NCI-H1092 (cell line): Measurements from ENCODE around the gene NAB1.
A peak's percentile ranks its signal among the peaks of the same experiment; 100 is the strongest.

Source experiments
- DNase-seq: peaks from one replicate; lab custom pipeline; 2025; lab: John Stamatoyannopoulos, UW

NAB1 gene

GRCh38 chr2:190713471-190713870 is 64.6 kb downstream of the NAB1 start:
- no peak for DNase-seq

GRCh38 chr2:190714958-190715357 is 66.1 kb downstream of the NAB1 start:
- no peak for DNase-seq

GRCh38 chr2:190716176-190716807 is 67.4 kb downstream of the NAB1 start:
- no peak for DNase-seq

DNA sequence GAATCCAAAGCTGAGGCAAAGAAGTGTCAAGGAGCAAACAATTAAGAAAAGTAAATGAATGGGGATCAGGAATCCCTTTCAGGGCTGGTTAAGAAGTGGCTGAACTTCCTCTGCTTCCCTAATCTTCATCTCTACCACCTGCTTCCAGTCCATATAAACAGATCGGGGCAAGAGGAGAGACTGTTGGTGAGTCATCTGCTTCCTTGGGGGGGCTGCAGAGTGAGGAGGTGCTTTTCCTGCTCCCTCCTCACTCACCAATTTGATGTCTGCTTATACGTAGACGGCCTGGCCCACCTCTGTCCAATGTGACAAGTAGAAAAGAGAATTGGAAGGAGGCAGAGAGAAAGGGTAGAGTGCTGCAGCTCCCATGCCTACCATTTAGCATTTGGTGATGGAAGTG is 68.4 kb downstream of the NAB1 start:
- DNase-seq, result no peak

DNA sequence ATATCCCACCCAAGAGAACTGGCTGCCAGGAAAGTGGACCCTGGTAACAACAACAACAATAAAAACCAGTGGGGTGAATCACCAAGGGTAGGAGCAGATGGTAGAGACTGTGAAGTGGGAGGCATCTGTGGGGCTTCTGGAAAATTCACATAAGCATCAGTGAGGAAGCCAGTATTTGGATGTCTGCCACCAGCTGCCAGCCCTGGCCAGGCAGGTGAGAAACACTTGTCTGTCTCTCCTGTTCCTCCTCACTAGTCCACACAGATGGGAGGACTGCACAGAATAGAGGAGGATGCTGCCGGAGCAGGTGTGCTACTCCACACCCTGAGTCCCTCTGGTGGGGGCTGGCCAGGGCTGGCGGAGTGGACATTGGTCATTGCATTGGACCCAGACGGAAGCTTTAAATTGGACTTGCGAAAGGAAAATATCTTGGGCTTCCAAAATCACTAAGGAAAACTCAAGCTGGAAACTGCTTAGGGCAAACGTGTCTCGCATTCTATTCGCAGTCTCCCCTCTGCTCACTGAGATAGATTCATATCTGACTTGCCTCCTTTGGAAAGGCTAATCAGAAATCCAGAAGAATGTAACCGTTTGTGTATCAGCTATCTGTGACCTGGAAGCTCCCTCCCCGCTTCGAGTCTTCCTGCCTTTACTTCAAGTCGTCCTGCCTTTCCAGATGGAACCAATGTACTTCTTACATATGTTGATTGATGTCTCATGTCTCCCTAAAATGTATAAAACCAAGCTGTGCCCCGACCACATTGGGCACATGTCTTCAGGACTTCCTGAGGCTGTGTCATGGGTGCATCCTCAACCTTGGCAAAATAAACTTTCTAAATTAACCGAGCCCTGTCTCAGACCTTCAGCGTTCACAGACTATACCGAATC is 69.1 kb downstream of the NAB1 start:
- peak; percentile 74 for DNase-seq

GRCh38 chr2:190718652-190719526 is 70.0 kb downstream of the NAB1 start:
- DNase-seq, result no peak

- no peak for DNase-seq
These were observed 71.4 kb downstream of the NAB1 start for GRCh38 chr2:190720276-190720675.

DNA sequence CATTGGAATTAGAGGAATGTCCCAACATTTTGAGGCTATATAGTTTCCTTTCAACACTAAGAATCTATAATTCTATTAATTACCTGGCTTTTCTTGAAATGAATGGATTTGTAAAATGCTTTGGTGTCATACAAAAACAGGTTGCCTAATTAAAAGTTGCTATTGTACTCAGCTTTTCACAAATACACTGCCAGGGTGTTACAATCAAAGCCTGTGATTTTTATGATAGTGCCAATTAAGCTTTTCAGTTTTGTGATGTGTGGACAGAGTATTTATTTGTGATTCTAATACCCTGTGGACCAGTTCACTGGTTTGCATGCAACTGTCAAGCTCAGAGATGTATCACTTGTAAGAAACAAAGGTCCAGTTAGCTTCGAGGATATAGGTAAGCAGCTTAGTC is 71.8 kb downstream of the NAB1 start:
- no peak for DNase-seq

DNA sequence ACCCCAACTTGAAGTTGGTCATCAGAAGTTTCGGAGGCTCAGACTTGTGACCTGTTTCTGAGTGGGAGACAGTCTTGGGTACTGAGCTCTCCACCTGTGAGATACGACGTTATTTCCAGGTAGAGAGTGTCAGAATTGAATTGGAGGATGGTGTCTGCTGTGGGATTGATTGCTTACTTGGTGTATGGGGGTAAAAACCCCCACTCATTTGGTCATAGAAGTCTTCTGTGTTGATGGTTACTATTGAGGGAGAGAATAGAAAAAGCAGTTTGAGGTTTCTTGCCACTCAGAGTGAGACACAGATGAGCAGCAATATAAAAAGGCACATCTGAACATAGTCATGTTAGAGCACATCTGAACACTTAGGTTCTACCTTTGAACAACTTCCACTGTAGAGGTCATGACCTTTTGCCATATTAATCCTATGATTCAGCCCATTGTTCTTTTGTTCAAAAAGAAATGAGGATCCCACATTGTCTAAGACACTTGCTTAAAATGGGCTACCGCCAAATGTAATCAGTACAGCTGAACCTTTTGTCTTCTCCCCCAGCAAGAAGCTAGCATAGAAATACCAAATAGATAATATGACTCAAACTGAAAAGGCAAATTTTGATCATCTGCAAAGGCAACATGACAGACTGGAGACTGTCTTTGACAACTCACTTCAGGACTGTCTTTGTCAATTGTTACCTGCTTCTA is 73.3 kb downstream of the NAB1 start:
- DNase-seq, result no peak

DNA sequence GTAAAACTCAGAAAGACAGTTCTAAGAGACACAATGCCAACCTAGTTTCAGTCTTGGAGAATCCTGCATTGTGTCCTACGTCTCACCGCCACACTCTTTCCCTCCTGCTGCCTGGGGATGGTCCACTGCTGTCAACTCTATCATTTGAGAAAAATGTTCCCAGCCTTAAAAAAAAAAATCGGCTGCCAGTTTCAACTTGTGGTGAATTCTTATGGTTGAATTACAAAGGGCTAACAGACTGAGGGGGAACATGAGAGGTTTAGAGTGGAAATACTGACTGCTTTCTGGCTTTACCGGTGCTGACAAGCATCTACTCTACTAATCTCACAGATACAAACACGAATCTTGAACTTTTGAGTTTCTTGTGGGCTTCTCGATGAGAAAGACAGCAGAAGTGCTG is 74.0 kb downstream of the NAB1 start:
- DNase-seq, result no peak

DNA sequence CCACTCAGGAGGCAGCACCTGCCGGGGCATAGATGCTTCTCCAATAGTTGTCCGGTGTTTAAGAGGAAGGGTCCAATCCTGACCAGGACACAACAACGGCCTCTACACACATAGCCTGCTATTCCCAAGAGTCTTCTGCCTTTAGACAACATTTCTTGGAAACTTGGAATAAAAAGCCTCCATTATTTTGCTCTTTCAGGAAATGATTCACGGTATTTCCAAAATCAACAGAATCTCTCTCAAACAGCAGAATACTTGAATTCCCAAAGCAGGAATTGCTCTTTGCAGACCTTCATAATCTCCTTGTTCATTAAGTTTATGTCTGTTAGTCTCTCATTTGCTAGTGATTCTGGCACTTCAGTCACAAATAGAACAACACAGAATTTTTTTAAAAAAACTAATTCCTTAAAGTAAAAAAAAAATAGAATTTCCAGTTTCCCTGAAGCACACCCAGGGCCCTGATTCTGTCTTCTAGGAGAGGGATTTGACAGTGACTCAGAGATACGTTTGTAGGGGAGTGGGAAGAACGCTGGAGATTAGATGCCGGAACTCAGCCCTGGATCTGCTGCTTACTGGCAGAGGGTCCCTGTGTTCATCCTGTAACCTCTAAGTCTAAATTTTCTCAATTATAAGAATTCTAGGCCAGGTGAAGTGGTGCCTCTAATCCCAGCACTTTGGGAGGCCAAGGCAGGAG is 74.7 kb downstream of the NAB1 start:
- no peak for DNase-seq

DNA sequence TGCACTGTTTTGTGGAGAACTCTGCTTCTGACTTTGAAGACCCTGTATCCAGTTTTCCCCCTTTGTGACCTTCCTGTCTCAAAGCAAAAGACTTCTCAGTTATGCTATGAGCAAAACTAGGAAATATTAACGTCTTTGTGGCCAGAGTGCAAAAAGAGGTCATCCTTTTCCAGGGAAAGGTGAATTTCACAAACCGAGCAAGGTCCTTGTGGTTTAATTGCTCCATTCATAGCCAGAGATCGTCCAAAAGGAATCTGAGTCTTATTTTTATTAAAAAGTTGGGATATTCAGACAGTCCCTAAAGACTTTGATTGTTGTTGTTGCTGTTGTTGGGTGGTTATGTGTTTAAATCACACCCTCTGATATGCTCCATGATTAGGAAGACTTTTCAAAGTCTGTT is 77.4 kb downstream of the NAB1 start:
- no peak for DNase-seq

GRCh38 chr2:190736355-190736754 is 87.5 kb downstream of the NAB1 start:
- no peak for DNase-seq

DNA sequence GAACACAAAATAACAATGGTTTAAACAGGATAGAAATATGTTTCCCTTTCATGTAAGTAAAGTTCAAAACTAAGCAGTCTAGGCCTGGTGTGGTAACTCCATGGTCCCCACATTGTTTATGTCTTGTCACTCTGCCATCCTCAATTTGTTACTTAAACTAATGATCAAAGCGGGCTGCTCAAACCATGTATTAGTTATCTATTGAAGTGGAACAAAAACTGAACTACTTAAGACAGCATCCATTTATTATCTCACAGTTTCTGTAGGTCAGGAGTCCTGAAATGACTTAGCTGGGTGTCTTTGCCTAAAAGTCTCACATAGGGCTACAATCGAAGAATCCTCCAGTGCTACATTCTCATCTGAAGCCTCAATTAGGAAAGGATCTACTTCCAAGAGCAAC is 91.6 kb downstream of the NAB1 start:
- DNase-seq, result no peak
